HG02588 (cell line): Measurements from ENCODE around the gene RTL10.
"Not testable (repeated sequence)": the region's sequence is repeated elsewhere in the genome, so short reads cannot be mapped to it uniquely, and the experiment has no call there.

Experiments used
- ATAC-seq: cut with Tn5 transposase; IDR thresholded peaks from one replicate; pipeline ENCODE4 v1.9.1; 2021; ENCODE audit warnings: mild to moderate bottlenecking, moderate library complexity; ENCODE audit not compliant: unreplicated experiment

RTL10 gene

GRCh38 chr22:19889951-19890350 lies 35.3 kb upstream of the RTL10 start:
- no peak for ATAC-seq

- ATAC-seq, result no peak
Measured at GRCh38 chr22:19888131-19888746, 33.6 kb upstream of the RTL10 start.

DNA sequence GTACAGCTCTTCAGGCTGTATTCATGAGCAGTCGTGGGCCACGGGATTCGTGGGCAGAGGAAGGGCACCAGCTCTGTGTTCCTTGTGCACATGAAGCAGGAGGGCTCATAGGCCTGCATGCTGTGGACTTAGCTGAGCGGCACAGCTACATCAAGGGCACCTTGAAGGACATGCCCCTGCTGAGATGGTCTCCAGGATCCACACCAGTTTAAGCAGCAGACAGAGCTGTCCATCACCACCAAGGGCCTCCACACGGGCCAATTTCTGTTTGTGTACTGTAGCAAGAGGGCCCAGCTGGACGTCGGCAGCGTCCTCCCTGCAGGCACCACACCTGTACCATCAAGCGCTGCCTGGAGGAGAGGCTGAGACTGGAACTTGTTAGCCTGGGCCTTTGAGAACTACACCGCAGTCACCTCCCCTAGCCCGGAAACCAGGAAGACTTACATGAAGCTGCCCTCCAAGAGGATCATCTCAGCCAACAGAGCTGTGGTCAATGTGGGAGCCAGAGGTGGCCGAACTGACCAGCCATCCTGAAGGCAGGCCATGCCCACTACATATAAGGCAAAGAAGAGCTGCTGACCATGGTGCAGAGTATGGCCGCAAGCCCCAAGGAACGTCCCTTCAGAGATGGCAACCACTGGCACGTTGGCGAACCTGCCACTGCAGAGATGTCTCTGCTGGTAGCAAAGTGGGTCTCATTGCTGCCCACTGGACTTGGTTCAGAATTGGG lies 32.7 kb upstream of the RTL10 start:
- no peak for ATAC-seq

- ATAC-seq, result no peak
Measured at GRCh38 chr22:19886605-19887255, 32.1 kb upstream of the RTL10 start.

DNA sequence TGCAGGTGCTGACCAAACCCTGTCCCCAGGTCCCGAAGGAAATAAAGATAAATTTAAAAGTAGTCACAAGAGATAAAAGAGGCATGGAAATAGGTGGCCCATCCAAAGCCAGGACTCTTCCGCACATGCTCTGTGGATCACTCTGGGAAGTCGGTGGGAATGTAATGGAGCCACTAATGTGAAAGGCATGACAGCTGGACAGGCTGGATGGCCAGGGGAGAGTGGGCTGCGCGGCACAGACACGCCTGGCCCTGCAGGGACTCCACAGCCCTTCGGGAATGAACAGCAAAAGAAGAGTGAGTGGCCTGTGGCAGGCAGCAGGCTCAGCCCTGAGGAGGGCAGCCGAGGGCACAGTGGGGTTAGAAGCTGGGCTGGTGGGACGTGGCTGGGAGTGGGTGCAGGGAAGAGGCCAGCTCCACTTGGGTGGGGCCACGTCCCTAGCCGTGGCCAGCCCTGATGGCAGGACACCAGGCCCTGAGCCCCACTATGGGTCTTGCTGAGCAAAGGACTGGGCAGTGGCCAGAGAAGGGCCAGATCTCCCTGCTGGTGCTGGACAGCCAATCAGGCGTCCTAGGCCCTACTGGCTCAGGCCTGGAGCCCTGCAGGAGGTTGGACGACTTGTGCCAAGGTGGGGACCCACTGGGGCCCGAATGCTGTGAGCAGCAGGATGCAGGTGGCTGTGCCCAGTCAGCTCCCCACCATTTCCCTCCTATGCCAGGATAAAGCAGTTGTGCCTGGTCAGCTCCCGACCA lies 31.3 kb upstream of the RTL10 start:
- ATAC-seq, result no peak

DNA sequence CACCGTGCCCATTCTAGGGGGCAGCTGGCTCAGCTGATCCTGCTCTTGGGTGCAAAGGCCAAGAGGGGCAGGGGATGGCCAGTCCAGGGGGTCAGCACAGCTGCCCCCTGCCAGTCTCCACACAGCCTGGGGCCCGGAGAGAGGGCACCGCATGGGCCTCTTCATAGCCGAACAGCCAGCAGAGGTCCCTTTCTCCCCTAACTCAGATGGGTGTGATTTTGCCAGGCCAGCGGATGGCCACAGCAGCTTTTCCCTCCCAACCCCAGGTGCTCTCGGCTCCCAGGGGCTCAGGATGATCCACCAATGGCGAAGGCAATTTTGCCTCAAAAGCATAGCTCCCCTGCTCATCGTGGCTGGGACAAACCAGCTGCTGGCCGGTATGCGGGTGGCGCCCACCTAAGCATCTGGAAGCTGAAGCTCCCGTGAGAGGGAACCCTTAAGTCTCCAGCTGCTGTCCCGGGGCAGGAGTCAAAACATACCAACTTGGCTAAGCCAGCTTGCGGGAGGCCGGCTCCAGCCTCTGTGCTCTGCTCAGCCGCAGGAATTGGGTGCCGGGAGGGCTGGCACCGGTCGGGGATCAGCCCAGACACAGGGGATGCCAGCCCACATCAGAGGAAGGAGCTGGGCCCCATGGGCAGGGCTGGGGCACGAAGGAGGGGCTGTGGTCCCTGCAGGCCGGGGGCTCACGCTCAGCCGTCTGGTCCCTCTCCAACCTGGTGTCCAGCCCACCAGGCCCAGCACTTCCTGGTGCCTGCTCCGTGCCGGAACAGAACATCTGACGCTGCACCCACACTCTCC lies 30.5 kb upstream of the RTL10 start:
- no peak for ATAC-seq

DNA sequence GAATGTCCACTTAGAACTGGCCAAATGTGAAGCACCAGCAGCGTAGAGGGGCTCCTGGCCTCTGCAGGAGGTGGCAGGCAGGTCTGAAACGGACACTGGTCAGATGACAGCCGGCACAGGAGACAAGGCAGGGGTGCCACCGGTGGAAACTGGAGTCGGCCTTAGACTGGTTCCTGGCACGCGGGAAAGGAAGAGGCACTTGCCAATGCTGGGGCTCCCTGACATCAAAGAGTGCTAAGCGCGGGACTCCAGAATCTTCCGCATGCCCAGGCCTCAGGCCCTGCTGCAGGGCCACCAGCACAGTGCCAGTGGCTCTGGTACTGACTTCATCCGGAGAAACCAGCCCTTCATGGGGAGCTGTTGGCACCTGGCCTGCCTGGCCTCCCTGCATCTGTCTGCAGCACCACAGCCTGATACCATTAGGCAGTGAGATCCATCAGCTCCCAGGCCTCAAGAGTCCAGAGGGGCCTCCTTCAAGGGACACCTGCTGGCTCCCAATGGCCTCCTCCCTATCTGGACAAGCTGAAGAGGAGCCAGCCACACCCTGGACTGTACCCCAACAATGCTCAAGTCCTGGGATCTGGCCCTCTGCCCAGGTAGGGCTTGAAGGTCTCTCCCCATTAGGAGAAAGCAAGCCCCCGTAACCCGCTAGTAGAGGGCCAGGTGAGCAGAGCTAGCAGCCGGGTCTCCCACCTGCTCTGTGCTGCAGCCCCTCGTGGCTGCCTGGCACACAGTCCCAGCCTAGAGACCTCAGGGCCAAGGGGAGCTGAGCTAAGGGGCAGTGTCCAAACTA lies 29.7 kb upstream of the RTL10 start:
- no peak for ATAC-seq

- not testable (repeated sequence) for ATAC-seq
Measured at GRCh38 chr22:19883446-19883845, 28.8 kb upstream of the RTL10 start.

GRCh38 chr22:19882446-19883381 lies 28.0 kb upstream of the RTL10 start:
- no peak for ATAC-seq

DNA sequence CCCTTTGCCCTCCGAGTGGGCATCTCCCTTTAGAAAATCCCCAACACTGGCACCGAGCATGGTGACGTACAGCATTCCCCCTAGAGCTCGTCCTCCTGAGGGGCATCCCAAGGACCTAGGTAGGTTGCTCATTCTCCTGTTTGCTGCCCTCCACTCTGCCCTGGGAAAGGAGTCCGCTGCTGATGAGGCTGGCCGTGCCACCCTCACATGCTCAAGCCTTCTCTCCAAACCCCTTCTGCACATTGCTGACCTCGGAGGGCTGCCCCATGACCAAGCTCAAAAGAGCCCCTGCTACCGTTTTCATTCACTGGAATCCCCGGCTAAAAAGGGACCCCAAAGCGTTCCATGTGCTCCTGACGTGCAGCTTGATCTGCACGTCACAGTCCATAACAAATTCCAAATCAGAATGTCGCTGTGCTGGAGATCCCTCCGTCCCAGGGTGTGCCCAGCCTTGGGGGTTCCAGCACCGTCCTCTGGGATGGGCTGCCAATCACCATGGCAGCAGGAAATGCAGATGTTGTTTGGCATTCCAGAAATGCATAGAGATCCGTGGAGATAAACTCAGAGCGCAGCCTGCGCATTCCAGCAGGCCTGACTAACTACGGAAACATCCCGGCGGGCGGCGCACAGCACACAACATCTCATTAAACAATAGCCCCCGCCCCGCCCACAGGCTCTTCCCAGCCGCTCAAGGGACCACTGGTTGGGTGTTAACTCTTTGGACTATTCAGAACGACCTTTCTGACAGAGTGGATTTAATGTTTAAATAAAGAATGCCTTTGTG lies 26.3 kb upstream of the RTL10 start:
- no peak for ATAC-seq

GRCh38 chr22:19879992-19880785 lies 25.5 kb upstream of the RTL10 start:
- no peak for ATAC-seq

DNA sequence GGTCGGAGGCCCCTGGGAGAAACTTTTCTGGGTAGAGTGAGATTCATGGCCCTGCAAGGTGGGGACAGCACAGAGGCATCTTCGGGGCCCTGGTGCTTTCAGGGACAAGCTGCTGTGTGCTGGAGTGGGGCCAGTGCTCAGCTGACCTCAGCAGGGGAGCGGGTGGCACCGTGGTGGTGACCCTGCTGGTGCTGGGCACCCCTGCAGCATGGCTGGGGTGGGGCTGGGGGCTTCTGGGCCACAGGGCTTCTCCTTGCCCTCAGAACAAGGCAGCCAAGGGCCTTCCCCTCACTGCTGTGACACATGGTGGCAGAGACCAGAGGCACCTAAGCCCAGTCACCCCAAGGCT lies 24.9 kb upstream of the RTL10 start:
- ATAC-seq, result no peak

DNA sequence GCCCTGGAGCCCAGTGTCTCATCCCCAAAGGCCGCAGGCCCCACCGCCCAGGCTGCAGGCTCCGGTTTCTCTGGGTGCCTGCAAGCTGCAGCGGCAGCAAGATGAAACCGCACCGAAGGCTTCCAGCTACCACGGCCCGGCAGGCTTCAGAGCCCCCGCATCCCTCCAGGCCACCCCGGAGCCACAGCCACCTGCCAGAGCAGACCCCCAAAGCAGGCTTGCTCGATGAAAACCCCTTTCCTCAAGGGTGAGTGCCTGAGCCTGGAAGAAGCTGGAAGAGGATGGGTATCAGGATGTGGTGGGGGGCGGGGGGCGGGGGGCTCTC lies 24.5 kb upstream of the RTL10 start:
- no peak for ATAC-seq

GRCh38 chr22:19878461-19879245 lies 24.0 kb upstream of the RTL10 start:
- no peak for ATAC-seq

DNA sequence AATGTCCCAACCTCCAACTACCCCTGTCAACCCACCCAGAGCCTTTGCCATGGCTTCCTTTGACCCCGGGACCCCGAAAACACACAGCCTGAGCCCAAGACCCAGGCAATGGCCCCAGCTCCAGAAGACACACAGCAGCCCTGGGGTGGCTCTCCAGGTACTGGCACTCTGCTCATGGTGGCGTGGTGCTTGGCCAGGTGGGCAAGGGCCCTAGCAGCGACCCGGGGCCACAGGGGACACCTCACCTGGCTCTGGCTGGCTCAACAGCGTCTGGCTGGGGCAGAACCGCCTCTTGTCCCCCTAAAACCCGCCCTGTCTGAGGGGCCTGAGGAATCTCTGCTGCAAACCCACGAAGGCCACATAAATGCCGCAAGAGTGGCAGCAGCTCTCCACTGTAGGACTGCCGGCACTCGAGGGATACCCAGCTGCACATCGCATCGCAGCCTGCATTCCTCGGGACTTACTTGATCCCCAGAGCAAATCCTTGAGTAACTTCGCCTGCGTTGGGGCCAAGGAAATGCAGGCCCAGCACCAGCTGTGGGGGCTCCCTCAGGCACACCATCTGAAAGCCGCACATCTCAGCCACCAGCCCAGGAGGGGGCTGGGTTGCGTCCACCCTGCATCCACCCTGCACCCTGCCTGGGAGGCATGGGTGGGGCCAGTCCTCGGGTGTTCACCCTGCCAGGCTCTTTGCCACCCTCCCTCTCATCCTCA lies 23.1 kb upstream of the RTL10 start:
- no peak for ATAC-seq
